Measurements from ENCODE around the gene ZNF502.
"Not testable (repeated sequence)": the region's sequence is repeated elsewhere in the genome, so short reads cannot be mapped to it uniquely, and the experiment has no call there.

The ZNF502 gene

GRCh38 chr3:44712455-44713075 lies at the start of gene ZNF502:
ZNF502 (plus strand) TSS chr3:44712660; CDS start chr3:44720262, 7,602 bp downstream.
- peak; percentile 17 for DNase-seq

GRCh38 chr3:44665173-44665572 lies 47.3 kb upstream of the ZNF502 start:
- no peak for DNase-seq

- DNase-seq: no peak
Observed at GRCh38 chr3:44666346-44666745, 46.1 kb upstream of the ZNF502 start.

- DNase-seq: no peak
Observed at GRCh38 chr3:44669760-44670159, 42.7 kb upstream of the ZNF502 start.

GRCh38 chr3:44673466-44673865 lies 39.0 kb upstream of the ZNF502 start:
- DNase-seq: not testable (repeated sequence)

- no peak for DNase-seq
Observed at GRCh38 chr3:44674211-44674610, 38.2 kb upstream of the ZNF502 start.

- DNase-seq: no peak
Observed at GRCh38 chr3:44678480-44679116, 33.9 kb upstream of the ZNF502 start.

GRCh38 chr3:44680921-44681455 lies 31.5 kb upstream of the ZNF502 start:
- no peak for DNase-seq

- no peak for DNase-seq
Observed at GRCh38 chr3:44682182-44682896, 30.1 kb upstream of the ZNF502 start.

GRCh38 chr3:44685128-44685800 lies 27.2 kb upstream of the ZNF502 start:
- DNase-seq: peak; percentile 0

GRCh38 chr3:44687898-44688297 lies 24.6 kb upstream of the ZNF502 start:
- DNase-seq: no peak

GRCh38 chr3:44721231-44722102 lies 9.0 kb downstream of the ZNF502 start:
- no peak for DNase-seq

- DNase-seq: no peak
Observed at GRCh38 chr3:44722103-44722401, 9.6 kb downstream of the ZNF502 start.

GRCh38 chr3:44729384-44729910 lies 17.0 kb downstream of the ZNF502 start, which contains the start of gene ZNF501:
ZNF501 (plus strand) TSS chr3:44729635; CDS start chr3:44734422, 4,787 bp downstream.
- DNase-seq: peak; percentile 39

GRCh38 chr3:44734646-44735168 lies 22.2 kb downstream of the ZNF502 start:
- DNase-seq: no peak

- no peak for DNase-seq
Observed at GRCh38 chr3:44761101-44761423, 48.6 kb downstream of the ZNF502 start.

- peak; percentile 83 for DNase-seq
Observed at GRCh38 chr3:44761424-44762169, 49.1 kb downstream of the ZNF502 start, which contains the start of the genes KIAA1143 and KIF15. KIAA1143 (minus strand) TSS chr3:44761619; CDS start chr3:44761602, 17 bp downstream. KIF15 (plus strand) TSS chr3:44761794; CDS start chr3:44761866, 72 bp downstream.

- DNase-seq: no peak
Observed at GRCh38 chr3:44762170-44762677, 49.8 kb downstream of the ZNF502 start.

- no peak for DNase-seq
Observed at GRCh38 chr3:44762690-44763089, 50.2 kb downstream of the ZNF502 start.

- DNase-seq: no peak
Observed at GRCh38 chr3:44764248-44764647, 51.8 kb downstream of the ZNF502 start.

All from NCI-H2081 treated with DMSO at 0.1 percent for 48 hours (cell line).